Ishikawa (cell line): ENCODE results near the gene KCNMB2.

Experiments
- NFIC ChIP-seq: IDR thresholded peaks from 2 replicates; pipeline ENCODE4 v1.6.1; 2012
- TAF1 ChIP-seq: IDR thresholded peaks from 2 replicates; pipeline ENCODE4 v1.6.1; 2012; ENCODE audit warnings: low read depth, mild to moderate bottlenecking
- TF ChIP-seq, protein P1 (sequence below): IDR thresholded peaks from 2 replicates; pipeline ENCODE4 v1.6.1; 2012
- TF ChIP-seq, protein P2 (sequence below): IDR thresholded peaks from 2 replicates; pipeline ENCODE4 v1.6.1; 2012
- TF ChIP-seq, protein P3 (sequence below): IDR thresholded peaks from 2 replicates; pipeline ENCODE4 v1.6.1; 2012; ENCODE audit warnings: low read depth, mild to moderate bottlenecking

DNA sequence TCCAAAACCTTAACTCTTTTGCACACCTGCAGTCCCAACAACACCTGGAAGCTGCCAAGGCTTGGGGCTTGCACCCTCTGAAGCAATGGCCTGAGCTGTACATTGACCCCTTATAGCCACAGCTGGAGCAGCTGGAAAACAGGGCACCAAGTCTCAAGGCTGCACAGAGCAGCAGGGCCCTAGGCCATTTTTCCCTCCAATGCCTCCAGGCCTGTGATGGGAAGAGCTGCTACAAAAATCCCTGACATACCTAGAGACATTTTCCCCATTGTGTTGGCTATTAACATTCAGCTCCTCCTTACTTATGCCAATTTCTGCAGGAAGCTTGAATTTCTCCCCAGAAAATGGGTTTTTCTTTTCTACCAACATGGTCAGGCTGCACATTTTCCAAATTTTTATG is 304.4 kb downstream of the KCNMB2 start:
- TF ChIP-seq, protein P1, sequence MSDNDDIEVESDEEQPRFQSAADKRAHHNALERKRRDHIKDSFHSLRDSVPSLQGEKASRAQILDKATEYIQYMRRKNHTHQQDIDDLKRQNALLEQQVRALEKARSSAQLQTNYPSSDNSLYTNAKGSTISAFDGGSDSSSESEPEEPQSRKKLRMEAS, result no peak
- TF ChIP-seq NFIC, result no peak
- TF ChIP-seq TAF1, result no peak
- TF ChIP-seq, protein P2, sequence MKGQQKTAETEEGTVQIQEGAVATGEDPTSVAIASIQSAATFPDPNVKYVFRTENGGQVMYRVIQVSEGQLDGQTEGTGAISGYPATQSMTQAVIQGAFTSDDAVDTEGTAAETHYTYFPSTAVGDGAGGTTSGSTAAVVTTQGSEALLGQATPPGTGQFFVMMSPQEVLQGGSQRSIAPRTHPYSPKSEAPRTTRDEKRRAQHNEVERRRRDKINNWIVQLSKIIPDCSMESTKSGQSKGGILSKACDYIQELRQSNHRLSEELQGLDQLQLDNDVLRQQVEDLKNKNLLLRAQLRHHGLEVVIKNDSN, result no peak
- TF ChIP-seq, protein P3, sequence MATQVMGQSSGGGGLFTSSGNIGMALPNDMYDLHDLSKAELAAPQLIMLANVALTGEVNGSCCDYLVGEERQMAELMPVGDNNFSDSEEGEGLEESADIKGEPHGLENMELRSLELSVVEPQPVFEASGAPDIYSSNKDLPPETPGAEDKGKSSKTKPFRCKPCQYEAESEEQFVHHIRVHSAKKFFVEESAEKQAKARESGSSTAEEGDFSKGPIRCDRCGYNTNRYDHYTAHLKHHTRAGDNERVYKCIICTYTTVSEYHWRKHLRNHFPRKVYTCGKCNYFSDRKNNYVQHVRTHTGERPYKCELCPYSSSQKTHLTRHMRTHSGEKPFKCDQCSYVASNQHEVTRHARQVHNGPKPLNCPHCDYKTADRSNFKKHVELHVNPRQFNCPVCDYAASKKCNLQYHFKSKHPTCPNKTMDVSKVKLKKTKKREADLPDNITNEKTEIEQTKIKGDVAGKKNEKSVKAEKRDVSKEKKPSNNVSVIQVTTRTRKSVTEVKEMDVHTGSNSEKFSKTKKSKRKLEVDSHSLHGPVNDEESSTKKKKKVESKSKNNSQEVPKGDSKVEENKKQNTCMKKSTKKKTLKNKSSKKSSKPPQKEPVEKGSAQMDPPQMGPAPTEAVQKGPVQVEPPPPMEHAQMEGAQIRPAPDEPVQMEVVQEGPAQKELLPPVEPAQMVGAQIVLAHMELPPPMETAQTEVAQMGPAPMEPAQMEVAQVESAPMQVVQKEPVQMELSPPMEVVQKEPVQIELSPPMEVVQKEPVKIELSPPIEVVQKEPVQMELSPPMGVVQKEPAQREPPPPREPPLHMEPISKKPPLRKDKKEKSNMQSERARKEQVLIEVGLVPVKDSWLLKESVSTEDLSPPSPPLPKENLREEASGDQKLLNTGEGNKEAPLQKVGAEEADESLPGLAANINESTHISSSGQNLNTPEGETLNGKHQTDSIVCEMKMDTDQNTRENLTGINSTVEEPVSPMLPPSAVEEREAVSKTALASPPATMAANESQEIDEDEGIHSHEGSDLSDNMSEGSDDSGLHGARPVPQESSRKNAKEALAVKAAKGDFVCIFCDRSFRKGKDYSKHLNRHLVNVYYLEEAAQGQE, result no peak
